T follicular helper cell (primary cell): ENCODE data around the gene ALOX15.
"Not testable (repeated sequence)": the region's sequence is repeated elsewhere in the genome, so short reads cannot be mapped to it uniquely, and the experiment has no call there.

Experiments
- DNase-seq: peaks from one replicate; pipeline ENCODE4 v3.0.0-alpha.2; 2020; ENCODE audit warnings: low read depth

ALOX15 gene

GRCh38 chr17:4617090-4617489 is 24.4 kb downstream of the ALOX15 start:
- no peak for DNase-seq

GRCh38 chr17:4616476-4616875 is 25.0 kb downstream of the ALOX15 start:
- DNase-seq, result no peak

GRCh38 chr17:4610656-4611055 is 30.8 kb downstream of the ALOX15 start:
- DNase-seq, result no peak

GRCh38 chr17:4610162-4610561 is 31.3 kb downstream of the ALOX15 start:
- no peak for DNase-seq

- DNase-seq, result no peak
Observed at GRCh38 chr17:4609761-4610160, 31.7 kb downstream of the ALOX15 start.

- no peak for DNase-seq
Observed at GRCh38 chr17:4607773-4608187, 33.7 kb downstream of the ALOX15 start.

DNA sequence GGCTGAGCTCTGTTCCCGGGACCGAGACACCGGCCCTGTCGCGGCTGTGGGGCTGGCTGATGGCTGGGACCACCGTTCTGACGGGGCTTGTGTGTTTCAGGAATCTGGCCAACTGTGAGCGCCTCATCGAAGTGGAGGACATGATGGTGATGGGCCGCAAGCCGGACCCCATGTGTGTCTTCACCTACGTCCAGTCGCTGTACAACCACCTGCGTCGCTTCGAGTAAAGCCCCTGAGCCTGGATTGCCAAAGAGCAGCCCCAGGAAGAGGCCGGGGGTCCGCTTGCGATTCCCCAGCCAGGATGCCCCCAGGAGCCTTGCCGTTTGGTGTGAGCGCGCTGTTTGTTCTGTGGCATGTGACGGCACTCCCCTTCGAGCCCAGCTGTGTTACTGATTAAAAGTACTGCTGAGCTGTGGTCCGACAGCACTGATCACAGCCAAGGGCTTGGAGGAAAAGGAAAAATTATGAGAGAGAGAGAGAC is 34.2 kb downstream of the ALOX15 start:
- DNase-seq, result no peak

GRCh38 chr17:4605826-4606225 is 35.7 kb downstream of the ALOX15 start:
- no peak for DNase-seq

DNA sequence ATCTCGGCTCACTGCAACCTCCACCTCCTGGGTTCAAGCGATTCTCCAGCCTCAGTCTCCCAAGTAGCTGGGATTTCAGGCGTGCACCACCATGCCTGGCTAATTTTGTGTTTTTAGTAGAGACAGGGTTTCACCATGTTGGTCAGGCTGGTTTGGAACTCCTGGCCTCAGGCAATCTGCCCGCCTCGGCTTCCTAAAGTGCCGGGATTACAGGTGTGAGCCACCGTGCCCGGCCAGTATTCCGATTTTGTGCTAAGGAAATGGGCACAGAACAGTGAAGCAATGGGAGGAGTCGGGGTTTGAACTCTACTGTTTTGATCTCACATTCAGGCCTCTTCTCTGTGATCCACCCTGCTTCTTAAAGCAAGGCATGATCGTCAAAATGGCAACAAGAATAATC is 36.7 kb downstream of the ALOX15 start:
- not testable (repeated sequence) for DNase-seq

GRCh38 chr17:4604111-4604644 is 37.3 kb downstream of the ALOX15 start:
- no peak for DNase-seq

DNA sequence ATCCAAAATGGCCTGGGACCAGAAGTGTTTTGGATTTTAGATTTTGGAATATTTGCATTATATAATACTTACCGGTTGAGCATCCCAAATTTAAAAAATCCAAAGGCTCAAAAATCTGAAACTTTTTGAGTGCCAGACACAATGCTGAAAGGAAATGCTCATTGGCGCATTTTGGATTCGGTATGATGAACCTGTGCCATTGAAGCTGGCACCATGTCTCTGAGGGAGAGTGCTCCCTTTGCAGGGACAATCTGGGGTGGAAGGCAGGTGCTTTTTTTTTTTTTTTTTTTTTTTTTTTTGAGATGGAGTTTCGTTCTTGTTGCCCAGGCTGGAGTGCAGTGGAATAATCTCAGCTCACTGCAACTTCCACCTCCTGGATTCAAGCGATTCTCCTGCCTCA is 39.4 kb downstream of the ALOX15 start:
- DNase-seq, result no peak

GRCh38 chr17:4601326-4601725 is 40.2 kb downstream of the ALOX15 start:
- DNase-seq, result no peak

- DNase-seq, result no peak
Observed at GRCh38 chr17:4600563-4600962, 40.9 kb downstream of the ALOX15 start.

DNA sequence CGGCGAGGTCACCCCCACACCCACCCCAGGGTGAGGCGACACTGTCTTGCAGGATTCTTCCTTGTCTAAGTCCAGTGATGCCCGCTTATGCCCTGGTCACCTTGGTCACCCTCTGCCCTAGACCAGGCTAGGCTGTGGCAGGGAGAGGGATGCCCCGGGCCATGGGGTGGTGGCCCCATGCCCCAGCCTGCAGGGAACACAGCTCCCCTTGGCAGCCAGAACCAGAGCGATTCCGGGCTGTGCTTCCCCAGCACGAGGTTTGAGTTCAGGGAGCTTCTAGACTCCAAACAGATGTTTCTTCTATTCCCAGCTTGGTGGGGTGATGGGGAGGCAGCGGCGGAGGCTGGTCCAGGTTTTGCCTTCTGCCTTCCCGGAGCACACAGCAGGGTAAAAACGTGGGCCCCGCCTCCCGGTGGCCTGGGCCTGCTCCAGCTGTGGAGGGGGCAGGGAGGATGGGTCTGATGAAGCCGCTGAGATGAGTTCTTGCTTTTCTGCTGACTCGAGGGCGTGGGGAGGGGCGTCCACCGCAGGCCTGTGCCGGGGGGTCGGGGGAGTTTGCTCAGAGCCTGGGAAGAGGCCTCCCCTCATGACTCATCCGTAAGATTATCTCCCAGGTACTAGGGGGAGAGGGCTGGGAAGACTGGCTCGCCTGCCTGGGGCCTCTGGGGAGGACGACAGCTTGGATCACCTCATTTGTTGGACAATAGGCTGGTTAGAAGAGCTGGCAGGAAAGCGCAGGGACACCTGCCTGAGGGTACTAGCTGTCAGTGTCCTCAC is 41.8 kb downstream of the ALOX15 start:
- DNase-seq, result no peak

GRCh38 chr17:4598776-4599504 is 42.5 kb downstream of the ALOX15 start:
- no peak for DNase-seq

GRCh38 chr17:4597975-4598374 is 43.5 kb downstream of the ALOX15 start:
- no peak for DNase-seq

GRCh38 chr17:4596636-4597380 is 44.7 kb downstream of the ALOX15 start:
- no peak for DNase-seq

DNA sequence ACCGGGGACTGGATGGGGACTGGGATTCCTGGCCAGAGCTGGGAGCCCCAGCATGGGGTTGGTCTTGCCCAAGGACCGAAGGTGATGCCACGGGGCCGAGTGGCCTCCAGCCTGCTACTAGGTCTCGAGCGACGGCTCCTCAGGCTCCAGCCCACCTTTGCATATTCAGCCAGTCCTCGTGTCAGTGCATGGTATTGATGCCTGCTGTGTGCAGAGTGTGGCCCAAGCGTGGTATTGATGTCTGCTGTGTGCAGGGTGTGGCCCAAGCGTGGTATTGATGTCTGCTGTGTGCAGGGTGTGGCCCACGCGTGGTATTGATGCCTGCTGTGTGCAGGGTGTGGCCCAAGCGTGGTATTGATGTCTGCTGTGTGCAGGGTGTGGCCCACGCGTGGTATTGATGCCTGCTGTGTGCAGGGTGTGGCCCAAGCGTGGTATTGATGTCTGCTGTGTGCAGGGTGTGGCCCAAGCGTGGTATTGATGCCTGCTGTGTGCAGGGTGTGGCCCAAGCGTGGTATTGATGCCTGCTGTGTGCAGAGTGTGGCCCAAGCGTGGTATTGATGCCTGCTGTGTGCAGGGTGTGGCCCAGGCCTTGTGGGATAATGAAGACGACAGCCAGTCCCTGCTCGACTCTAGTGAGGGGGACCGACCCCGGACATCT is 45.7 kb downstream of the ALOX15 start:
- DNase-seq, result not testable (repeated sequence)

DNA sequence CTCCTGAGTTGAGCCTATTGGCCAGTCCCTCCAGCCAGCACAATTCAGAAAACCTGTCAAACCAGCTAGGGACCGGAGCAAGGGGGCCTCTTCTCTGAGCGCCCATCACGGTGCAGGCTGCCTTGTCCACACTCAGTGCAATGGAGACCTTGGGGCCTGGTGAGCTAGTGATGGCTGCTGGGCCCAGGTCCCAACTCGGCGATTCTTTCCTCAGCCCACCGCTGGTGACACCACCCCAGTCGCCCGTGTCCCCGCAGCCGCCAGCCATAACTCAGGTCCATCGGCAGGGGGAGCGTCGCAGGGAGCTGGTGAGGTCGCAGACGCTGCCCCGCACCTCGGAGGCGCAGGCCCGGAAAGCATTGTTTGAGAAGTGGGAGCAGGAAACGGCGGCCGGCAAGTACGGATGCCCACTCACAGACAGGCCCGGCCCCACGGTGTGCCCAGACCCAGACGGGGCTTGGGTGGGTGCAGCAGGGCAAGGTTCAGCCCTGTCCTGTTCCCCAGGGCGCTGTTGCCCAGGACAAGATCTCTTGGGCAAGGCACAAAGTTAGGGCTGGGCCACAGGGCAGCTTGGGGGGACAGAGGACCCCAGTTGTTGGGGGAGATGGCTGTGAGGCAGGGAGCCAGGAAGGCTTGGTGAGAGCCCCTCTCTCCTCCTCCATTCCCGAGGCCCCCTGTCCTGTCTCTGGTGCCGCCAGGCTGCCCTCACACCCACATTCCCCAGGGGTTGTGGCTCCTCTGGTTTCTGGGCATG is 46.4 kb downstream of the ALOX15 start:
- DNase-seq, result no peak

- DNase-seq, result no peak
Observed at GRCh38 chr17:4594406-4594805, 47.1 kb downstream of the ALOX15 start.

DNA sequence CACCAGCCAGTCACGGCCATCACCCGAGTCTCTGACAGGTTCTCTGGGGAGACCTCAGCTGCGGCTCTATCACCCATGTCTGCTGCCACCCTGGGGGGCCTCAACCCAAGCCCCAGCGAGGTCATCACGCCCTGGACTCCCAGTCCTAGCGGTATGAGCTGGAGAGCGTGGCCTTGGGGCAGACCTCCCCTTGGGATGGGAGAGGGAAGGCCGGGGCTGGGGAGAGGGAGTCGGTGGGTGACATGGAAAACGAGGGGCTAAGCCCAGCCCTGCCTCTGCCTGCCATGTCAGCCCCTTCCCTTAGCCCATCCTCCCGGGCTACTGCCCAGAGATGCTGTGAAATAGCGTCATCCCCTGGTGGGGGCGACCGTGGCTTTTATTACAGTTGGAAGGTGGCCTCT is 48.5 kb downstream of the ALOX15 start:
- no peak for DNase-seq
